K562 treated with DMSO at 1 percent for 12 hours (cell line): ENCODE data around the gene SLX1A. TPM values are rescaled to one million over a fixed set of nuclear protein-coding genes. Genes with fewer than 3 reads are reported as not detected.

Source experiments
- total RNA-seq: library from RNA; unstranded; fragments of 300-600 nt; gene quantifications from 2 replicates; pipeline ENCODE4 v1.2.3, GENCODE V29; 2022; ENCODE audit not compliant: insufficient read depth

SLX1A gene
- total RNA-seq = 45.5 and 56.0 TPM in 2 replicates

GRCh38 chr16:30193615-30194014 is at the start of gene SLX1A, which contains the start of gene BOLA2B:
TSS of gene SLX1A (plus strand) at chr16:30193875. CDS start at chr16:30194085, 210 bp downstream.
TSS of gene BOLA2B (minus strand) at chr16:30193666. CDS start at chr16:30193595, 71 bp downstream.

GRCh38 chr16:30183233-30184095 is 10.2 kb upstream of the SLX1A start, which contains the start of gene CORO1A:
TSS of gene CORO1A (plus strand) at chr16:30183602. CDS start at chr16:30185210, 1,608 bp downstream.

GRCh38 chr16:30199049-30199448 is 5.4 kb downstream of the SLX1A start, which contains the start of gene SULT1A3:
TSS of gene SULT1A3 (plus strand) at chr16:30199255. CDS start at chr16:30200729, 1,474 bp downstream.

Other genes starting within 250 kb of the SLX1A start
- 166 and 188 TPM in 2 replicates for gene TMEM219, start 231.8 kb upstream of the SLX1A start, total RNA-seq
- 38.3 and 60.9 TPM in 2 replicates for gene TAOK2, start 220.0 kb upstream of the SLX1A start, total RNA-seq
- 23.6 and 28.9 TPM in 2 replicates for gene HIRIP3, start 198.3 kb upstream of the SLX1A start, total RNA-seq
- 95.4 and 119 TPM in 2 replicates for gene INO80E, start 197.6 kb upstream of the SLX1A start, total RNA-seq
- 0.99 and 2.0 TPM in 2 replicates for gene DOC2A, start 182.8 kb upstream of the SLX1A start, total RNA-seq
- gene C16orf92, start 170.7 kb upstream of the SLX1A start, total RNA-seq = not detected in 2 replicates
- 0.61 and 1.6 TPM in 2 replicates for gene TLCD3B, start 162.6 kb upstream of the SLX1A start, total RNA-seq
- 2,121 and 2,279 TPM in 2 replicates for gene ALDOA, start 128.1 kb upstream of the SLX1A start, total RNA-seq
- 260 and 325 TPM in 2 replicates for gene PPP4C, start 117.9 kb upstream of the SLX1A start, total RNA-seq
- 0.48 TPM in 1 of 2 replicates, not detected in the other for gene TBX6, start 102.0 kb upstream of the SLX1A start, total RNA-seq
- 75.6 and 79.1 TPM in 2 replicates for gene YPEL3, start 97.7 kb upstream of the SLX1A start, total RNA-seq
- gene GDPD3, start 80.3 kb upstream of the SLX1A start, total RNA-seq = 1.3 and 1.9 TPM in 2 replicates
- gene MAPK3, start 70.7 kb upstream of the SLX1A start, total RNA-seq = 50.2 and 62.3 TPM in 2 replicates
- gene CORO1A, start 10.3 kb upstream of the SLX1A start, total RNA-seq = 37.8 and 46.1 TPM in 2 replicates
- gene BOLA2B, start 209 bp upstream of the SLX1A start, total RNA-seq = 14.8 and 43.1 TPM in 2 replicates
- gene SULT1A3, start 5.4 kb downstream of the SLX1A start, total RNA-seq = 2.1 and 5.5 TPM in 2 replicates
- gene NPIPB13, start 54.6 kb downstream of the SLX1A start, total RNA-seq = 1.3 TPM in 1 of 2 replicates, not detected in the other
- gene CD2BP2, start 161.4 kb downstream of the SLX1A start, total RNA-seq = 27.5 and 38.1 TPM in 2 replicates
- 48.7 and 64.0 TPM in 2 replicates for gene TBC1D10B, start 176.6 kb downstream of the SLX1A start, total RNA-seq
- gene MYL11, start 180.9 kb downstream of the SLX1A start, total RNA-seq = not detected in 2 replicates
- 1.9 and 3.5 TPM in 2 replicates for gene SEPTIN1, start 188.7 kb downstream of the SLX1A start, total RNA-seq
- gene ZNF48, start 201.5 kb downstream of the SLX1A start, total RNA-seq = 8.8 and 9.4 TPM in 2 replicates
- 14.6 and 19.6 TPM in 2 replicates for gene ZNF771, start 213.7 kb downstream of the SLX1A start, total RNA-seq
- gene DCTPP1, start 236.2 kb downstream of the SLX1A start, total RNA-seq = 46.3 and 71.8 TPM in 2 replicates